H9 (cell line): Measurements from ENCODE around the gene PTMA. TPM values are rescaled to one million over a fixed set of nuclear protein-coding genes. Genes with fewer than 3 reads are reported as not detected.

Experiments used
- DNase-seq: peaks from one replicate; pipeline ENCODE4 v3.0.0-alpha.2; 2017
- H2AFZ ChIP-seq: one replicate; pipeline ENCODE4 v1.6.1; 2013; ENCODE audit warnings: mild to moderate bottlenecking, low read length, control low read depth, moderate library complexity
- H2AK5ac ChIP-seq: 2 replicates; pipeline ENCODE4 v1.6.1; 2013; ENCODE audit warnings: low read length, control low read depth, mixed read lengths; ENCODE audit not compliant: insufficient read length
- H2BK120ac ChIP-seq: one replicate; pipeline ENCODE4 v1.6.1; 2013; ENCODE audit warnings: low read depth, mild to moderate bottlenecking, low read length, control low read depth, inconsistent platforms; ENCODE audit not compliant: poor library complexity, severe bottlenecking
- H2BK12ac ChIP-seq: 2 replicates; pipeline ENCODE4 v1.6.1; 2013; ENCODE audit warnings: low read length, control low read depth, mixed read lengths, low read depth; ENCODE audit not compliant: insufficient read length
- H2BK15ac ChIP-seq: 2 replicates; pipeline ENCODE4 v1.6.1; 2013; ENCODE audit warnings: low read depth, low read length, control low read depth
- H2BK20ac ChIP-seq: one replicate; pipeline ENCODE4 v1.6.1; 2013; ENCODE audit warnings: low read depth, mild to moderate bottlenecking, low read length, control low read depth, inconsistent platforms; ENCODE audit not compliant: poor library complexity, severe bottlenecking
- H2BK5ac ChIP-seq: 2 replicates; pipeline ENCODE4 v1.6.1; 2013; ENCODE audit warnings: low read length, control low read depth, mixed read lengths; ENCODE audit not compliant: insufficient read length
- H3K14ac ChIP-seq: 2 replicates; pipeline ENCODE4 v1.6.1; 2013; ENCODE audit warnings: low read length, control low read depth; ENCODE audit not compliant: insufficient read depth
- H3K18ac ChIP-seq: 2 replicates; pipeline ENCODE4 v1.6.1; 2013; ENCODE audit warnings: low read depth, mild to moderate bottlenecking, mixed read lengths, low read length, control low read depth; ENCODE audit not compliant: insufficient read length
- H3K23ac ChIP-seq: 2 replicates; pipeline ENCODE4 v1.6.1; 2013; ENCODE audit warnings: low read length, control low read depth, mixed read lengths, low read depth; ENCODE audit not compliant: insufficient read length
- H3K23me2 ChIP-seq: 2 replicates; pipeline ENCODE4 v1.6.1; 2013; ENCODE audit warnings: low read depth, mild to moderate bottlenecking, mixed read lengths, low read length, control low read depth; ENCODE audit not compliant: insufficient read length, poor library complexity, severe bottlenecking
- H3K27ac ChIP-seq: 2 replicates; pipeline ENCODE4 v1.5.1; 2013; ENCODE audit warnings: low read length, control low read depth, mixed read lengths, low read depth; ENCODE audit not compliant: insufficient read length
- H3K27me3 ChIP-seq: 2 replicates; pipeline ENCODE4 v1.6.1; 2013; ENCODE audit warnings: low read length, control low read depth, inconsistent platforms; ENCODE audit not compliant: insufficient read depth
- H3K4ac ChIP-seq: 2 replicates; pipeline ENCODE4 v1.6.1; 2013; ENCODE audit warnings: low read depth, mild to moderate bottlenecking, control low read depth, inconsistent platforms, low read length, moderate library complexity
- H3K4me1 ChIP-seq: 2 replicates; pipeline ENCODE4 v1.6.1; 2013; ENCODE audit warnings: low read length, control low read depth, inconsistent platforms; ENCODE audit not compliant: insufficient read depth
- H3K4me2 ChIP-seq: 2 replicates; pipeline ENCODE4 v1.6.1; 2013; ENCODE audit warnings: low read length, control low read depth, mixed read lengths; ENCODE audit not compliant: insufficient read length, insufficient read depth
- H3K56ac ChIP-seq: 2 replicates; pipeline ENCODE4 v1.6.1; 2013; ENCODE audit warnings: low read depth, mild to moderate bottlenecking, mixed read lengths, low read length, control low read depth; ENCODE audit not compliant: insufficient read length
- H3K79me1 ChIP-seq: 2 replicates; pipeline ENCODE4 v1.6.1; 2013; ENCODE audit warnings: low read depth, mild to moderate bottlenecking, moderate library complexity, low read length, control low read depth, inconsistent platforms; ENCODE audit not compliant: insufficient read depth, poor library complexity, severe bottlenecking
- H3K79me2 ChIP-seq: 2 replicates; pipeline ENCODE4 v1.6.1; 2013; ENCODE audit warnings: low read length, control low read depth, inconsistent platforms; ENCODE audit not compliant: insufficient read depth
- H3K9ac ChIP-seq: 2 replicates; pipeline ENCODE4 v1.6.1; 2013; ENCODE audit warnings: low read length, control low read depth, mixed read lengths; ENCODE audit not compliant: insufficient read length; ENCODE audit errors: extremely low read depth
- H3K9me3 ChIP-seq: one replicate; pipeline ENCODE4 v1.6.1; 2013; ENCODE audit warnings: low read depth, low read length, inconsistent platforms; ENCODE audit not compliant: control insufficient read depth
- H3T11ph ChIP-seq: one replicate; pipeline ENCODE4 v1.6.1; 2013; ENCODE audit warnings: mild to moderate bottlenecking, low read length, control low read depth, inconsistent platforms
- H4K20me1 ChIP-seq: one replicate; pipeline ENCODE4 v1.6.1; 2013; ENCODE audit not compliant: control insufficient read depth, insufficient read length, insufficient read depth
- H4K5ac ChIP-seq: 2 replicates; pipeline ENCODE4 v1.6.1; 2013; ENCODE audit warnings: low read depth, mild to moderate bottlenecking, mixed read lengths, low read length, control low read depth; ENCODE audit not compliant: insufficient read length
- H4K8ac ChIP-seq: replicated peaks from 2 replicates; pipeline ENCODE4 v1.6.1; 2013; ENCODE audit warnings: low read length, control low read depth, mixed read lengths, low read depth; ENCODE audit not compliant: insufficient read length
- H4K91ac ChIP-seq: 2 replicates; pipeline ENCODE4 v1.6.1; 2013; ENCODE audit warnings: low read depth, mild to moderate bottlenecking, moderate library complexity, mixed read lengths, low read length, control low read depth; ENCODE audit not compliant: insufficient read length
- H3K27ac Mint-ChIP-seq, 3 experiments: 2 replicates in 2 of 3; 3 replicates in 1 of 3; pipeline ENCODE4 v1.8.0; 2020 to 2021; ENCODE audit warnings: mixed read lengths in 3 of 3, mild to moderate bottlenecking in 1 of 3, moderate library complexity in 1 of 3
- H3K27me3 Mint-ChIP-seq: 2 replicates; pipeline ENCODE4 v1.8.0; 2021; ENCODE audit warnings: low read depth, mild to moderate bottlenecking, moderate library complexity, mixed read lengths
- H3K36me3 Mint-ChIP-seq, 3 experiments: 2 replicates in 2 of 3; 3 replicates in 1 of 3; pipeline ENCODE4 v1.8.0; 2020 to 2021; ENCODE audit warnings: low read depth in 3 of 3, mixed read lengths in 3 of 3; ENCODE audit not compliant: insufficient read depth in 1 of 3
- H3K4me1 Mint-ChIP-seq, 2 experiments: 2 replicates each; pipeline ENCODE4 v1.8.0; 2020; ENCODE audit warnings: mixed read lengths in 2 of 2
- H3K4me3 Mint-ChIP-seq, 2 experiments: 2 replicates in 1 of 2; 3 replicates in 1 of 2; pipeline ENCODE4 v1.8.0; 2020 to 2021; ENCODE audit warnings: mild to moderate bottlenecking in 2 of 2, mixed read lengths in 2 of 2, moderate library complexity in 1 of 2
- H3K9me3 Mint-ChIP-seq, 2 experiments: 2 replicates in 1 of 2; 3 replicates in 1 of 2; pipeline ENCODE4 v1.8.0; 2020; ENCODE audit warnings: mild to moderate bottlenecking in 2 of 2, mixed read lengths in 2 of 2, moderate library complexity in 1 of 2
- WGBS: extraction: QIAGEN DNeasy Blood & Tissue Kit; methylation state at CpG from one replicate; pipeline ENCODE4 v1.1.7; 2013; ENCODE audit warnings: missing lambda C conversion rate, low lambda C conversion rate, mixed read lengths; ENCODE audit not compliant: insufficient read length; ENCODE audit errors: extremely low coverage; 5-methylcytosine and 5-hydroxymethylcytosine counted together
- total RNA-seq: library from RNA; stranded (reverse); gene quantifications from 2 replicates; pipeline ENCODE4 v1.2.1, GENCODE V29; 2021
- TF ChIP-seq, protein P1 (sequence below): fragments of 200-600 bp; sonication (generic); conservative IDR thresholded peaks from 3 replicates; pipeline ENCODE4 v1.8.0; 2021; ENCODE audit warnings: antibody characterized with exemption, mild to moderate bottlenecking

PTMA gene
- total RNA-seq, 1 experiment from 2014 or later: 1,963 TPM

- H3K9me3 Mint-ChIP-seq: peaks cover 0 to 3% of the 10 kb centered on the region in 2 experiments; a peak in 2 of 5 replicates
- peaks cover 25 to 46% of the 10 kb centered on the region in 2 experiments for H3K4me1 Mint-ChIP-seq
- H3T11ph ChIP-seq: no peak overlapping the region
- H3K56ac ChIP-seq: no peak overlapping the region
- H3K4me3 Mint-ChIP-seq: peak overlapping the region; percentile 26 to 67; a peak in 4 of 5 replicates
- TF ChIP-seq, protein P1, sequence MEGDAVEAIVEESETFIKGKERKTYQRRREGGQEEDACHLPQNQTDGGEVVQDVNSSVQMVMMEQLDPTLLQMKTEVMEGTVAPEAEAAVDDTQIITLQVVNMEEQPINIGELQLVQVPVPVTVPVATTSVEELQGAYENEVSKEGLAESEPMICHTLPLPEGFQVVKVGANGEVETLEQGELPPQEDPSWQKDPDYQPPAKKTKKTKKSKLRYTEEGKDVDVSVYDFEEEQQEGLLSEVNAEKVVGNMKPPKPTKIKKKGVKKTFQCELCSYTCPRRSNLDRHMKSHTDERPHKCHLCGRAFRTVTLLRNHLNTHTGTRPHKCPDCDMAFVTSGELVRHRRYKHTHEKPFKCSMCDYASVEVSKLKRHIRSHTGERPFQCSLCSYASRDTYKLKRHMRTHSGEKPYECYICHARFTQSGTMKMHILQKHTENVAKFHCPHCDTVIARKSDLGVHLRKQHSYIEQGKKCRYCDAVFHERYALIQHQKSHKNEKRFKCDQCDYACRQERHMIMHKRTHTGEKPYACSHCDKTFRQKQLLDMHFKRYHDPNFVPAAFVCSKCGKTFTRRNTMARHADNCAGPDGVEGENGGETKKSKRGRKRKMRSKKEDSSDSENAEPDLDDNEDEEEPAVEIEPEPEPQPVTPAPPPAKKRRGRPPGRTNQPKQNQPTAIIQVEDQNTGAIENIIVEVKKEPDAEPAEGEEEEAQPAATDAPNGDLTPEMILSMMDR: no peak
- H3K79me1 ChIP-seq: no peaks in the 10 kb centered on the region
- H3K36me3 Mint-ChIP-seq: peaks cover 0 to 7% (median 0%) of the 10 kb centered on the region in 3 experiments; a peak in 3 of 7 replicates
- H3K27ac Mint-ChIP-seq: peak overlapping the region; percentile 92 to 98 (median 95)
- H4K20me1 ChIP-seq: no peaks in the 10 kb centered on the region
- H2AK5ac ChIP-seq: peak overlapping the region; percentile 14
- peaks cover 9% of the 10 kb centered on the region for H3K27me3 Mint-ChIP-seq
- H3K9me3 ChIP-seq: no peaks in the 10 kb centered on the region
- no peak overlapping the region for H2BK12ac ChIP-seq
- H3K4me1 ChIP-seq: peaks cover 4% of the 10 kb centered on the region; the same call in 1 of the 2 replicates
- H3K23ac ChIP-seq: no peak overlapping the region
- peak overlapping the region; percentile 4 for H4K91ac ChIP-seq
- peak overlapping the region; percentile 43 for H3K4me2 ChIP-seq
- no peak overlapping the region for H2BK5ac ChIP-seq
- H2AFZ ChIP-seq: no peak overlapping the region
- H3K18ac ChIP-seq: peak overlapping the region; percentile 24
- no peak overlapping the region; the same call in none of the 2 replicates for H3K4ac ChIP-seq
- no CpG with 5 or more reads among the region's 20 CpGs for WGBS
- no peak overlapping the region for H4K8ac ChIP-seq
- no peaks in the 10 kb centered on the region for H3K79me2 ChIP-seq
- no peak overlapping the region for H2BK120ac ChIP-seq
- H3K27me3 ChIP-seq: no peaks in the 10 kb centered on the region
- no peak overlapping the region for H2BK15ac ChIP-seq
- H2BK20ac ChIP-seq: no peak overlapping the region
- no peak overlapping the region for H3K14ac ChIP-seq
- H4K5ac ChIP-seq: no peak overlapping the region
- H3K9ac ChIP-seq: no peak overlapping the region
- DNase-seq: peak; percentile 31
- peaks cover 3% of the 10 kb centered on the region for H3K23me2 ChIP-seq
- H3K27ac ChIP-seq: peak overlapping the region; percentile 85
Measured at GRCh38 chr2:231665245-231666170, 42.8 kb upstream of the PTMA start.
